Measurements from ENCODE around the gene PXT1.
A peak's percentile ranks its signal among the peaks of the same experiment; 100 is the strongest.

PXT1 gene

GRCh38 chr6:36402481-36402880 is 40.2 kb downstream of the PXT1 start:
- Mint-ChIP-seq H3K9me3 (peaks cover 10% of the 10 kb centered on the region), H3K36me3 (ENCODE audit: low read depth) (no peaks in the 10 kb centered on the region), H3K4me3 (no peak overlapping the region), H3K27ac (no peak overlapping the region), H3K27me3 (ENCODE audit: low read depth, poor library complexity) (peaks cover 15% of the 10 kb centered on the region), H3K4me1 (no peaks in the 10 kb centered on the region)
- TF ChIP-seq, protein P1, sequence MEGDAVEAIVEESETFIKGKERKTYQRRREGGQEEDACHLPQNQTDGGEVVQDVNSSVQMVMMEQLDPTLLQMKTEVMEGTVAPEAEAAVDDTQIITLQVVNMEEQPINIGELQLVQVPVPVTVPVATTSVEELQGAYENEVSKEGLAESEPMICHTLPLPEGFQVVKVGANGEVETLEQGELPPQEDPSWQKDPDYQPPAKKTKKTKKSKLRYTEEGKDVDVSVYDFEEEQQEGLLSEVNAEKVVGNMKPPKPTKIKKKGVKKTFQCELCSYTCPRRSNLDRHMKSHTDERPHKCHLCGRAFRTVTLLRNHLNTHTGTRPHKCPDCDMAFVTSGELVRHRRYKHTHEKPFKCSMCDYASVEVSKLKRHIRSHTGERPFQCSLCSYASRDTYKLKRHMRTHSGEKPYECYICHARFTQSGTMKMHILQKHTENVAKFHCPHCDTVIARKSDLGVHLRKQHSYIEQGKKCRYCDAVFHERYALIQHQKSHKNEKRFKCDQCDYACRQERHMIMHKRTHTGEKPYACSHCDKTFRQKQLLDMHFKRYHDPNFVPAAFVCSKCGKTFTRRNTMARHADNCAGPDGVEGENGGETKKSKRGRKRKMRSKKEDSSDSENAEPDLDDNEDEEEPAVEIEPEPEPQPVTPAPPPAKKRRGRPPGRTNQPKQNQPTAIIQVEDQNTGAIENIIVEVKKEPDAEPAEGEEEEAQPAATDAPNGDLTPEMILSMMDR (IDR thresholded peaks at IDR 0.05), result no peak
- no peak for DNase-seq

DNA sequence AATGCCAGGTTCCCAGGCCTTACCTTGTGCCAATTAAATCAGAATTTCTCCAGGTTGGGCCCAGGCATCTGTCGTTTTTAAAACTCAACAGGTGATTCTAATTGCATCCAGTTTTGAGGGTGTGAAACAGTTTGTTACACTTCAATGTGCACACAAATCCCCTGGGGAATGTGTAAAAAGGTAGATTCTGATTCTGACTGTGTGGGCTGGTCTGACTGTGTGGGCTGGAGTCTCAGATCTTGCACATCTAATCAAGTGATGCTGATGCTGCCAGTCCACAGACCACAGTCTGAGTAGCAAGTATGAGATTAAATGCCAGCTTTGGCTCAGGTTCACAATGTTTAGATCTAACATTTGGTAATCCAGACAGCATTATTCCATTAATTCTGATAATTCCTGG is 42.7 kb downstream of the PXT1 start:
- TF ChIP-seq, protein P1 (IDR thresholded peaks at IDR 0.05), result no peak
- peaks cover 14% of the 10 kb centered on the region for H3K9me3 Mint-ChIP-seq
- peaks cover 16% of the 10 kb centered on the region for H3K27me3 Mint-ChIP-seq (ENCODE audit: low read depth, poor library complexity)
- H3K27ac Mint-ChIP-seq, result no peak overlapping the region
- DNase-seq, result no peak
- no peaks in the 10 kb centered on the region for H3K4me1 Mint-ChIP-seq
- no peaks in the 10 kb centered on the region for H3K36me3 Mint-ChIP-seq (ENCODE audit: low read depth)
- no peak overlapping the region for H3K4me3 Mint-ChIP-seq

DNA sequence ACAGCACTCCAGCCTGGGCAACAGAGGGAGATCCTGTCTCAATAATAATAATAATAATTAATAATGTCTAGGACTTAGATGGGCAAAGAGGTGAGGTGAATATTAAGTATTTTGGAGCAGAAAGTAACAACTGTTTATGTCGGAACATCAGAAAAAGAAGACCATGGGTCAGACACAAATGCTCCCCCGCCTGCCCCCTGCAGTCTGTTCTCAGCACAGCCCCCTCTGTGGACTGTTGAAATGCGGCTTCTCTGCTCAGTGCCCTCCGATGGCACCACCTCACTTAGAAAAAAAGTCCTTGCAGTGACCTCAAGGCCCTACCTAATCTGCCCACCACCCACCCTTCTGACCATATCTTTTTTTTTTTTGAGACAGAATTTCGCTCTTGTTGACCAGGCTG is 50.0 kb downstream of the PXT1 start:
- Mint-ChIP-seq H3K9me3 (peaks cover 15% of the 10 kb centered on the region), H3K27ac (no peak overlapping the region), H3K36me3 (ENCODE audit: low read depth) (no peaks in the 10 kb centered on the region), H3K27me3 (ENCODE audit: low read depth, poor library complexity) (peaks cover 62% of the 10 kb centered on the region), H3K4me3 (no peak overlapping the region), H3K4me1 (no peaks in the 10 kb centered on the region)
- TF ChIP-seq, protein P1 (IDR thresholded peaks at IDR 0.05), result no peak
- DNase-seq, result no peak

GRCh38 chr6:36389353-36389752 is 53.3 kb downstream of the PXT1 start:
- H3K27me3 Mint-ChIP-seq (ENCODE audit: low read depth, poor library complexity), result peaks cover 85% of the 10 kb centered on the region
- H3K4me3 Mint-ChIP-seq, result no peak overlapping the region
- H3K4me1 Mint-ChIP-seq, result peaks cover 13% of the 10 kb centered on the region
- H3K36me3 Mint-ChIP-seq (ENCODE audit: low read depth), result no peaks in the 10 kb centered on the region
- TF ChIP-seq, protein P1 (IDR thresholded peaks at IDR 0.05), result no peak
- DNase-seq, result no peak
- H3K27ac Mint-ChIP-seq, result no peak overlapping the region
- peaks cover 10% of the 10 kb centered on the region for H3K9me3 Mint-ChIP-seq

GRCh38 chr6:36387440-36388303 is 55.0 kb downstream of the PXT1 start, which contains the start of gene ETV7:
ETV7 (minus strand) TSS chr6:36387669; CDS start chr6:36387541, 128 bp downstream.
- H3K27ac Mint-ChIP-seq, result no peak within 1 kb of the TSS
- H3K4me1 Mint-ChIP-seq, result peaks cover 18% of the 10 kb centered on the region
- no peaks in the 10 kb centered on the region for H3K9me3 Mint-ChIP-seq
- no peaks in the 10 kb centered on the region for H3K36me3 Mint-ChIP-seq (ENCODE audit: low read depth)
- H3K4me3 Mint-ChIP-seq, result peak within 1 kb of the TSS; percentile 84
- peaks cover 87% of the 10 kb centered on the region for H3K27me3 Mint-ChIP-seq (ENCODE audit: low read depth, poor library complexity)
- peak; percentile 39 for DNase-seq
- TF ChIP-seq, protein P1 (IDR thresholded peaks at IDR 0.05), result no peak
